GM19397 (cell line): Measurements from ENCODE around the gene EML3.
"Not testable (repeated sequence)": the region's sequence is repeated elsewhere in the genome, so short reads cannot be mapped to it uniquely, and the experiment has no call there.

Source experiments
- ATAC-seq: cut with Tn5 transposase; IDR thresholded peaks from one replicate; pipeline ENCODE4 v1.9.1; 2021; ENCODE audit warnings: mild to moderate bottlenecking, moderate library complexity; ENCODE audit not compliant: unreplicated experiment

Gene EML3

GRCh38 chr11:62601122-62601371 lies 11.5 kb downstream of the EML3 start:
- no peak for ATAC-seq

- ATAC-seq = no peak
Measured at GRCh38 chr11:62600367-62601121, 12.0 kb downstream of the EML3 start.

GRCh38 chr11:62599901-62600300 lies 12.7 kb downstream of the EML3 start:
- no peak for ATAC-seq

GRCh38 chr11:62599069-62599696 lies 13.4 kb downstream of the EML3 start:
- peak; percentile 49 for ATAC-seq

GRCh38 chr11:62595124-62595523 lies 17.5 kb downstream of the EML3 start:
- no peak for ATAC-seq

DNA sequence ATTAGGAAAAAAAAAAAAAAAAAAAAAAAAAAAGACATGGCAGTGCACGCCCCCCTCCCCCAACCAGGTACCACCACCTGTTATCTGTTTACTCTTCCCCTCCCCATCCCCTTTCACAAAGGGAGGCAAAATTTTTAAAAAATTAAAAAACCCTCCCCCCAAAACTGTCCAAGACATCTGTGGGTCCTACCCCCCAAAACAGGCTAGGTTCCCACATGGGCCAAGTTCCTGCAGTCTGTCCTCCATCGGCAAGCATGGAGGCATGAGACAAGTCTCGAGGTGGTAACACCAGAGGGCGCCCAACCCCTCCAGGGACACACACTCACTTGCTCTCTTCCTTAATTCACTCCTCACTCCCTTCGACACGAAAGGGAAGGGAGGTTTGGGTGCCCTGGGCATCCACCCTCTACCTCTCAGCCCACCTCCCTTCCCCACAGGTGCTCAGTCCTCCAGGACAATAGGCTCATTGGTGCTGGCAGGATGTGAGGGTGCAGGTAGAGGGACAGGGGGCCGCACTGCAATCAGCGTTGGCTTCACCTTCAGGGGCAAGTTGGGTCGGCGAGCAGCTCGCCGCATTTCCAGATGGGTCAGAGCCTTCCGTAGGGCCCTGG lies 19.0 kb downstream of the EML3 start:
- ATAC-seq = no peak

DNA sequence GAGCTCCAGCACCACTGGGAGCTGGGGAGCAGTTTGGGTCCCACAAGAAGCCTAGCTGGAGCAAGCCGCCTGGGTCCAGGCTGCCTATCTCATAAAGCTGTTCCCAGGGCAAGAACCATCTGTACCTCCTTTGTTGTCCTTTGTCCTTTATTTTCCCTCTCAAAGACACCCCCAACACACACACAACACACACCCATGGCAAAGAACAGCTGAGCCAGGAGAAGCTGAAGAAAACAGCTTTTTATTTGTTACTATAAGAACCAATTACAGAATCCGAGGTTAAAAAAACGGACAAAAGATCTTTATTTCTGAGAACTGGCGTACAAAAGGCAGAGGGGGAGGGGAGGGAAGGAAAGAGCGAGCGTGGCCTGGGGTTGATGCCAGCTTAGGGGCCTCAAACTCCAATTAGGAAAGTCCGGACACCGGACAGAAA lies 19.6 kb downstream of the EML3 start:
- no peak for ATAC-seq

DNA sequence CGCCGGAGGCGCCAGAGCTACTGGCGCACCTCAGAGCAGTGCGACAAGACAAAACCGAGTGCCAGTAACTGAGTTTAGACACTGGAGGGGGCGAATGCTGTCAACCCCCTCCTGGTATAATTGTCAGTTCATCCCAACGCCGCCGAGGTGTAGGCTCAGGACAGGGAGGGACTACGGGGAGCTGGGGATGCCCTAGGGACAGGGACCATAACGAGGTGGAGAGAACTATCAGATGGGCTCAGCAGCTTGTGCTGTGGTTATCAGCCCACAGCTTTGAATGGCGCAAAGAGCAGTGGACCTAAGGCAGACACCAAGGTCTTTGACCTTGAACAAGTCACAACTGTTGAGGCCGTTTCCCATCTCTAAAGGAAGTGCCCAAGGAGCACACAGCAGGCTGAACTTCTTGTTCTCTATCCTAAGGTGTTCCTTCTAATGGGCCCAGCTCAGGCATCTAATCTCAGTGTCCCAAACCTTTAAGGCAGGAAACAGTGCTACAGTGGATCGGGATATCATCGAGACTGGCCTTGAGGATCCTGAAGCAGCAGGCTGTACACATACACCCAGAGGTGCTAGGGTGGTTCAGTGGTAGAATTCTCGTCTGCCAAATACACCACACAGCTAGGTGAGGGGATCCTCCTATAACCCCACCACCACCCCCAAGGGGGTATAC lies 20.3 kb downstream of the EML3 start:
- ATAC-seq = no peak

- ATAC-seq = peak; percentile 84
Measured at GRCh38 chr11:62591448-62592145, 21.0 kb downstream of the EML3 start, which contains the start of gene TUT1. TSS of gene TUT1 (minus strand) at chr11:62591523. CDS start at chr11:62591485, 38 bp downstream.

DNA sequence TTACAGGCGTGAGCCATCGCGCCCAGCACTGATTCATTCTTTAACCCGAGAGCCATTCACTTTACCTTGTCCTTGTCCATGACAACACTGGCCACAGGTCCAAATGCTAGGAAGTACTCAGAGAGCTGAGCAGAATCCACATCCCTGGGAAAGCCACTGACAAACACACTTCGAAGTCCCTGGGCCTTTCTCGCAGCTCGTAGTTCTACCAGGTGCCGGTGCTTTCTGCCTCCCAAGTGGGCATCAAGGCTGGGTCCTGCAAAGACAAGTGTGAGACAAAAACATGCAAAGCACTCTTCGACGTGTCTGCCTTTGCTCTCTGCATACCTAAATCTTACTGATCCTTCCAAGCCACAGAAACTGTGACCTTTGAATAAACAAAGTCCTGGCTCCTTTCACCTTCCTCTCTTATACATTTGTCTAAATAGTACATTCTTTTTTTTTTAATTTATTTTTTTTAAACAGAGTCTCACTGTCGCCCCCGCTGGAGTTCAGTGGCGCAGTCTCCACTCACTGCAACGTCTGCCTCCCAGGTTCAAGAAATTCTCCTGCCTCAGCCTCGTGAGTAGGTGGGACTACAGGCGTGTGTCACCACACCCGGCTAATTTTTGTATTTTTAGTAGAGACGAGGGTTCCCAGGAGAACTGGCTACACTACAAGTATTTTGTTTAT lies 23.5 kb downstream of the EML3 start:
- ATAC-seq = no peak

GRCh38 chr11:62585356-62585755 lies 27.2 kb downstream of the EML3 start:
- not testable (repeated sequence) for ATAC-seq

GRCh38 chr11:62581735-62582134 lies 30.8 kb downstream of the EML3 start:
- not testable (repeated sequence) for ATAC-seq

- no peak for ATAC-seq
Measured at GRCh38 chr11:62580959-62581715, 31.4 kb downstream of the EML3 start.

DNA sequence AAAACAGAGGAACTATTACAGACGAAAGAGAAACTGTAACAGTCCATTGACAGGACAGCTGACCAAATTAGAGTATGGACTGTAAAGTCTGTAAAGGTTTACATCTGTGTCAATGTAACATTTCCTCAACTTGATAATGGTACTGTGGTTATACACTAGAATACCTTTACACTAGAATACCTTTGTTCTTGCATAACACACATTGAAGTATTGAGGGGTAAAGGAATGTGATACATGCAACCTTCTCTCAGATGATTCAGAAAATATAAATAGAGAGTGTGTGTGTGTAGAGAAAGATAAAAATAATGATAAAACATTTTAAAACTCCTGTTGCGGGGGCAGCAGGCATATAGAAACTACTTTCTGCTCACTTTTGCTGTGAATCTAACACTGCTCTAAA lies 33.3 kb downstream of the EML3 start:
- no peak for ATAC-seq

- no peak for ATAC-seq
Measured at GRCh38 chr11:62578541-62578940, 34.0 kb downstream of the EML3 start.

DNA sequence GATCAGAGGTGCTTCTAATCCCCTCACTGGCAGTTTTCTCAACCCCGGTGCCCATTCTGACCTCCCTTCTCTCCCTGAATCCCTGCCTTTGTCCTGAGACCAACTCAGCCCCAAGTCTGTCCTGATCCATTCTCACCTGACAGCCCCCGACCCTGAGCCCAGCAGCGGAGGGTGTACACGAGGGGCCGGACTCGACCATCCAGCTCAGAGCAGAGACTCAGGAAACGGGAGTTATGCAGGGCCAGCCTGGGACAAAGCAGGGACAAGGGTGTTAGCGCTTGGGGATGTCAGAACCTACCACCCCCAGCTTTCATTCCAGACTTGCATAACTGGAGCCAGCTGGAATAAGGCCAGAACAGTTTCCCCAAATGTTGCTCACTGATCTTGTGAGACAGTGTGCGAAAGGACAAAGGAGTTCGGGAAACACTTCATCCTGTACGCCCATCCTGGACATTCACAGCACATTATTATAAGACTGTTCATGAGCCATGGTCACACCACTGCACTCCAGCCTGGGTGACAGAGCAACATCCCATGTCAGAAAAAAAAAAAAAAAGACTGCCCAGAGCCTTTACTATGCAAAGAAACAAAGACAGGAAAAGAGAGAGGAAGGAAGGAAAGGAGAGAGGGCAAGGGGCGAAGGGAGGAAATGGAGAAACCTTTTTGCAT lies 35.4 kb downstream of the EML3 start:
- ATAC-seq = no peak

GRCh38 chr11:62575837-62576236 lies 36.7 kb downstream of the EML3 start:
- ATAC-seq = no peak

DNA sequence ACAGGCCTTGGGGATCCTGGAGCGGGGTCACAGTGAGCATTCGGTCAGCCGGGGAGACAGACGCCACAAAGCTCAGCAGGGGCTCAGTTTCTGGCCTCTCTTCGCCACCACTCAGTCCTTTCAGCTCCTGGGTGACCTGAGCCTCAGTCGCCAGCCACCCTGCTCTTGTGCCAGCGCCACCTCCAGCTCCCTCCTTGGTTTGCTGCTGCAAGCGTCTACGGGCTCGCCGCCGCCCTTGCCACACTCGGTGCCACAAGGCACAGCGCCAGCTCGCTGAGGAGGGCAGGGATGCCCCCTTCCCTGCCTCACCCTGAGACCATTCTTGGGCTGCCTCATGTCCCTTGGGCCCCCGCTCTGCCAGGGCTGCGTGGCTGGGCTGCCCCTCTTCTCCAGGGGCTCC lies 37.4 kb downstream of the EML3 start:
- no peak for ATAC-seq

DNA sequence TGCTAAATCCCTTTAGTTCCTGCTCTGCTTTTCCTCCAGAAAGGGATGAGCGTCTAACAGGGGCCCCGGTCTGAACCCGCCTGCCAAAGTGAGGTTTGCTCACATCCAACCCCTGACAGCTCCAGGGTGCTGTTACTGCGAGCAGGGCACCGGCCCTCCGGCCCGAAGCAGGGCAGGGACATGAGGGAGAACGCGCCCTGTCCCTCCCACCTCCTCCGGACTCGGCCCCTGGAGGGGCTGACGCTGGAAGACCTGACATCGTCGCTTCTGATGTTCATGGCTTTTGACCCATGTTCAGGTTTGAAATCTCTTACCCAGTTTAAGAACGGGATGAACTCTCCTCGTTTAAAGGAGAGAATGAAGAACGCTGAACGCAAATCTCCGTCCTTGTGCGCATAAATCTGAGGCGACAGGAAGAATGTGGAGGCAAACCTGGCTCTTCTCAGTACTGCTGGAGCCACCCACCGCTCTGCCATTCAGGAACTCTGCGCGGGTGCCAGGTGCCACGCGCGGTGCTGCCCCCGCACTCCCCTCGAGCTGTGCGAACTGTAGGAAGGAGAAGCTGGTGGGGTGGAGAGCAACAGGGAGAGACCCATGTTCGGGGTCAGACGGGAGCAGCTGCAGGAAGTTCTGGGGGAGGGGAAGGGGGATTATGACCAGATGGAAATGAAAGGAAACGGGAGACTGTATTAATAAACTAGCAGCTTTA lies 38.1 kb downstream of the EML3 start:
- ATAC-seq = peak; percentile 11
